Skeletal muscle tissue (tissue), 5 donors: Measurements from ENCODE around the gene SLC25A41. TPM values are rescaled to one million over a fixed set of nuclear protein-coding genes. Genes with fewer than 3 reads are reported as not detected.

Source experiments
- H3K27ac ChIP-seq: one replicate; pipeline ENCODE4 v1.7.0; 2013; ENCODE audit warnings: mild to moderate bottlenecking, low read depth, low read length, inconsistent platforms
- H3K27me3 ChIP-seq, 3 donors: one replicate each; pipeline ENCODE4 v1.7.0; 2013; ENCODE audit warnings: low read length in 3 of 3; ENCODE audit not compliant: control insufficient read depth in 3 of 3, insufficient read depth in 3 of 3
- H3K36me3 ChIP-seq, 3 donors: one replicate each; pipeline ENCODE4 v1.7.0; 2013; ENCODE audit warnings: low read length in 3 of 3; ENCODE audit not compliant: control insufficient read depth in 3 of 3, insufficient read depth in 3 of 3
- H3K4me1 ChIP-seq, 3 donors: one replicate each; pipeline ENCODE4 v1.7.0; 2013; ENCODE audit warnings: low read length in 3 of 3, mild to moderate bottlenecking in 3 of 3; ENCODE audit not compliant: control insufficient read depth in 3 of 3, insufficient read depth in 3 of 3
- H3K4me3 ChIP-seq, 3 donors: one replicate each; pipeline ENCODE4 v1.7.0; 2013; ENCODE audit warnings: low read length in 3 of 3
- H3K9ac ChIP-seq, 3 donors: one replicate each; pipeline ENCODE4 v1.7.0; 2013; ENCODE audit warnings: low read length in 3 of 3, mild to moderate bottlenecking in 3 of 3, moderate library complexity in 2 of 3, low read depth in 1 of 3
- H3K9me3 ChIP-seq, 3 donors: one replicate each; pipeline ENCODE4 v1.7.0; 2013; ENCODE audit warnings: low read length in 3 of 3; ENCODE audit not compliant: control insufficient read depth in 3 of 3
- small RNA-seq: library from RNA; depleted of rRNA; stranded (forward); fragments of <200 nt; gene quantifications from one replicate; pipeline ENCODE3, GENCODE V24; 2014
- total RNA-seq: library from RNA; depleted of rRNA; stranded (reverse); fragments of >200 nt; gene quantifications from one replicate; pipeline ENCODE4 v1.2.3, GENCODE V29; 2014
- donor health status: Osteomylitis.

Gene SLC25A41
- total RNA-seq, 1 donor from 2014 or later = 0.52 TPM

DNA sequence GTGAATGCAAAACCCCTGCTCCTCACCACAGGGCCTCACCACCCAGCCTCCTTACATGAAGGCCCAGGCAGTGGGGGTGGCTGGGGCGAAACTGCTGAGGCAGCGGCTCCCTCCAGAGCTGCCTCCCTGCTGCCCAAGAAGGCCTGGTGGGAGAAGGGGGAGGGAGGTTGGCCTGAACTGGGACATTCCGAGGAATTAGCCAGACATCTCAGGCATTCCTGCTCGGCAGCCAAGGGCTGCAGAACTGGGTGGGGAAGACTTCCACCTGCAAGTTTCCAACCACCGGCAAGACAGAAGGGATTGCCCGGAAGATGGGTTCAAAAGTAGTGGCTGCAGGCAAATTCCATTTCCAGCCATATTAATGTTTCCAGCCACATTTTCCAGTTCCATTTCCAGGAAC lies 55.5 kb downstream of the SLC25A41 start:
- H3K9ac ChIP-seq = peak overlapping the region in 1 of 3 donors; percentile 33
- no peak overlapping the region for H3K4me3 ChIP-seq
- H3K27ac ChIP-seq = no peak overlapping the region
- peaks cover 20 to 26% (median 24%) of the 10 kb centered on the region in 3 donors for H3K4me1 ChIP-seq
- peaks cover 30 to 41% (median 32%) of the 10 kb centered on the region in 3 donors for H3K36me3 ChIP-seq
- H3K9me3 ChIP-seq = peaks cover 2 to 5% (median 3%) of the 10 kb centered on the region in 3 donors
- no peaks in the 10 kb centered on the region for H3K27me3 ChIP-seq

- Histone ChIP-seq H3K27me3 (no peaks in the 10 kb centered on the region), H3K36me3 (peaks cover 22 to 32% (median 22%) of the 10 kb centered on the region in 3 donors), H3K4me1 (peaks cover 23 to 29% (median 27%) of the 10 kb centered on the region in 3 donors), H3K9ac (peak overlapping the region in 2 of 3 donors; percentile 2 to 16), H3K4me3 (no peak overlapping the region), H3K27ac (no peak overlapping the region), H3K9me3 (peaks cover 2 to 5% (median 3%) of the 10 kb centered on the region in 3 donors)
Observed at GRCh38 chr19:6376512-6377190, 56.9 kb downstream of the SLC25A41 start.

Small RNA genes lying within 50 kb of the gene (small RNA-seq; reads per million reads assigned to genes)
- not detected for gene MIR6790
- gene MIR6885 = not detected

Other genes starting within 250 kb of the SLC25A41 start
- gene MLLT1, start 153.8 kb downstream of the SLC25A41 start, total RNA-seq = 2.6 TPM
- gene ACER1, start 100.2 kb downstream of the SLC25A41 start, total RNA-seq = 0.52 TPM
- 29.7 TPM for gene CLPP, start 72.2 kb downstream of the SLC25A41 start, total RNA-seq
- 75.2 TPM for gene ALKBH7, start 61.0 kb downstream of the SLC25A41 start, total RNA-seq
- gene PSPN, start 57.8 kb downstream of the SLC25A41 start, total RNA-seq = 1.0 TPM
- gene GTF2F1, start 40.6 kb downstream of the SLC25A41 start, total RNA-seq = 36.5 TPM
- gene KHSRP, start 9.0 kb downstream of the SLC25A41 start, total RNA-seq = 65.2 TPM
- 7.8 TPM for gene SLC25A23, start 26.0 kb upstream of the SLC25A41 start, total RNA-seq
- not detected for gene CRB3, start 30.5 kb upstream of the SLC25A41 start, total RNA-seq
- not detected for gene DENND1C, start 48.0 kb upstream of the SLC25A41 start, total RNA-seq
- gene TUBB4A, start 68.5 kb upstream of the SLC25A41 start, total RNA-seq = not detected
- gene TNFSF9, start 97.3 kb upstream of the SLC25A41 start, total RNA-seq = 1.0 TPM
- 1.0 TPM for gene CD70, start 157.4 kb upstream of the SLC25A41 start, total RNA-seq
- gene TNFSF14, start 236.4 kb upstream of the SLC25A41 start, total RNA-seq = not detected